Endometrium (tissue), 2 donors: ENCODE data around the gene TBC1D16.

Experiments used
- FAIRE-seq: peaks from 2 replicates; lab custom pipeline; 2012; peaks lifted over from hg19 to GRCh38; lab: Jason Lieb, UNC
- donor health status: control.
- donor health status: control.

Gene TBC1D16

DNA sequence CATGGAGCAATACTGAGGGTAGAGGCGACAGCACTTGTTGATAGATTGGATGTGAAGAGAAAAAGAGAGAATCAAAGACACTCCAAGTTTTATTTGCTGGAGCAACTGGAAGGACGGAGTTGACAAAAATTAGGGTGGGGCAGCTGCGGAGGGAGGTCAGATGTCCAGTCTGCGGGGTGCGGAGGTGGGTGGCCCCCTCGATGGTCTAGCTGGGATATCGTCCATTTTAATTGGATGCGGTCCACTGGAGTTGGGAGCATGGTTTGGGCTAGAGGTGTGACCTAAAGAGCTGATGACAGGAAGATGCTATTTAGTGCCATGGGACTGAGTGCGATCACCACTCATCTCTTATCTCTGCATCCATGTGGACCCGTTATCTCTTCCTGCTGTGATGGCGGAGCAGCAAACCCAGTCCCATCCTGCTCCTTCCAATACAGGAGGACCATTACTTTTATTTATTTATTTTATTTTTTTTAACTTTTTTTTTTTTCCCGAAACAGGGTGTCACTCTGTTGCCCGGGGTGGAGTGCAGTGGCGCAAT is 148.2 kb downstream of the TBC1D16 start:
- no peak for FAIRE-seq

DNA sequence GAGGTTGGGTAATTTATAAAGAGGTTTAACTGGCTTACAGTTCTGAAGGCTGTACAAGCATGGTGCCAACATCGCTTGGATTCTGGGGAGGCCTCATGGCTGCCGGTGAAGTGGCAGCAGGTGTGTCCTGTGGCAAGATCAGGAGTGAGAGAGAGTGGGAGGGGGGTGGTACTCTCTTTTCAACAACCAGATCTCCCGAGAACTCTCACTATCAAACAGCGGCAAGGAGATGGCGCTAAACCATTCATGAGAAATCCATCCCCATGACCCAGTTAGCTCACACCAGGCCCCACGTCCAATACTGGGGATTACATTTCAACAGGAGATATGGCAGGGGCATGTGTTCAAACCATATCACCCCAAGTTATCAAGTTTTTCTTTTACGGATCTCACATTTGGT is 152.5 kb downstream of the TBC1D16 start:
- no peak for FAIRE-seq
